ENCODE data around the gene ATP8A1. TPM values are rescaled to one million over a fixed set of nuclear protein-coding genes. Genes with fewer than 3 reads are reported as not detected.

ATP8A1 gene
- total RNA-seq, 1 experiment from 2014 or later: 0.29 TPM

Other genes starting within 250 kb of the ATP8A1 start
- gene GRXCR1, start 235.6 kb upstream of the ATP8A1 start, total RNA-seq (2014; rRNA removed; shearing (Covaris generic)): not detected in 2 replicates

Data from SK-MEL-5 (cell line).